GM19238 (cell line): ENCODE data around the gene ENPP7.

Experiments used
- DNase-seq: peaks from one replicate; pipeline ENCODE4 v3.0.0; 2011; ENCODE audit warnings: low spot score; ENCODE audit not compliant: insufficient read length

The ENPP7 gene

DNA sequence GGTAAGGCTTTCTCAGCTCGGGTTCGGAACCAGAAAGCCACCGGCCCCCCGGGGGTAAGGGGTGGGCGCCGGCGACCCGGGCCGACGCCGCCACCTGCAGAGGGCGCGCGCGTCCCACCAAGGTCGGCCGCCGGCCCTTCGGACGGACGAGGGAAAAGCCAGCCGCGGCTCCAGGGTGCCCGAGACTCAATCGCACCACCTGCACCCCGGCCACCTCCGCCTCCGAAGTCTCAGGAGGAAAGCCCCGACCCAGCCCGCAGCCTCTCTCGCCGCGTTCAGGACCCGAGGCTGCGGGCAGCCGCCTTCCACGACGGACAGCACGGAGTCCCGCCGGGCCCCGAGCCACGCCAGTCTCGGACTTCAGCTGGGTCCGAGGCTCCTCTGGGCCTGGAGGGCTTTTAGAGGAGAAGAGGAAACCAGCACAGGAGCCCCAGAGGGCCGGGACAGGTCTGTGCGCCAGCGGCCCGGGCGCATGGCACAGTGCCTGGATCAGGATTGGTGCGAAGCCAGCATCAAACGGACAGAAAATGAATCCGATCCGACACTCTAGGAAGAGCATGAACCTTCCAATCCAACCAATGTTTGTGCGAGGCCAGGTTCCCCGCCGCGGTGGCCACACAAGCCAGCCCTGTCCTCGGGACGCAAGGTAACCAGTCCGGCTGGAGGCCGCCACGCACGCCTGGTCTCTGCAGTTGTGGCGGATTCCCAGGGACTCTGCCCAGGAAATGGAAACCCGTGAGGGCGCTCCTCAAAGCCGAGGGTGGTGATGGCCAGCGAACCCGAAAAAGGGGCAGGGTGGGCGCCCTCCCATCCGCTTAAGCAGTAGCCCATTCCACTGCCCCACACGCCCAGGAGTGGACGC lies 59.4 kb downstream of the ENPP7 start:
- peak; percentile 85 for DNase-seq

DNA sequence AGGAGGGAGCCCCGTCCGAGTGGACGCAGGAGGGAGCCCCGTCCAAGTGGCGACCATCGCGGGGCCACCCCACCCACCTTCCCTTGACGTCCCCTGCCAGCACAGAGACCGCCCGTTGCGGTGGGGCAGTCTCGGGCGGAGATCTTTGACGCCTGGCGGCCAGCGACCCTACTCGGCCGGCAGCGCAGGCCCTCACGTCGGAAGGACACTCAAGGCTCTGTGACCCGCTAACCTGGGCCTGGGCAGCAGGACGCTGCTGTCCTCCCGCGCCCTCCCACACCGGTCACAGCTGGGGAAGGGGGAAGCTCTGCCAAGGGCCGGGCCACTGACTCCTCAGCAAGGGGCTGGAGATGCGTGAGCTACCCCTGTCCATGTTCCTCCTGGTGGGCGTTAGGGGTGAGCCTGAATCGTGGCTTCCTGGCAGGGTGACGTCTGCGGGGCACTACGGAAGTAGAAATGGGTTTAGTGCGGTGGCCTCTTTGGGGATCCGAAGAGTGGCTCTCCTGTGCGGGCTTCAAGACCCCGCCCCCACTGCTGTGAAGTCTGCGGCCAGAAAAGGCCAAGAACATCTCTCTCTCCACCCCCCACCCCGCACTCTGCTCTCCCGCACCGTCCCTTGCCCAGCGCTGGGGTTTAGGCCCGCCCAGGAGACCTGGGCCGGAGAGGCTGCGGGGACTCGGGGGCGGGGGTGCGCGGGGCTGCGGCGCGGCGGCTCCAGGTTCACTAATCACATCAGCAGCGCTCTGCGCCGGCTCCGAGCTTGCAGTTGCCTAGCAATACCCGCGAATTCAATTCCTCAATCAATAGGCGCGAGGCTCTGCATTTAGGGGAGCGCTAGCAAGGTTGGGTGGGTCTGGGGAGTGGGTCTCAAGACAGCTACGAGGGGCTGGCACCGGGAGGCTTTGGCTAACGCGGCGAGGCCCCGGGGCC lies 60.3 kb downstream of the ENPP7 start:
- DNase-seq = no peak

DNA sequence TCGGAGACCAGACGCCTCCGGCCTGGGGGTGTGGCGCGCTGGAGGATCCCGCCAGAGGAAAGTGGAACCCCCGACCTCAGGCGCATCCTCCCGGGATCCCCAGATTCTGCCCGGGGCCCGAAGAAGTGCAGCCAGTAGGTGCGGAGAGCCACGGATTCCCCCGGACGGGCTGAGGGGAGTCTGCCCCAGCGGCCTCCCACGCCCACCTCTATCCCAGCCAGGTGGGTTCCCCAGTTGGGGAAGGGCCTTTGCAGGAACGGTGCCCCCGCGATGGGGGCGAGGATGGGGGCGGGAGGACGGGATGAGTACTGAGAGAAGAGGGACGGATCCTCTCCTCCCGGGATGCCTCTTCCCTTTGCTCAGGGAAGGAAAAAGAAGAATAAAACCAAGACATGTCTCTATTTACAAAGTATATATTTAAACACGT lies 61.0 kb downstream of the ENPP7 start:
- no peak for DNase-seq
